ENCODE results near the gene CLDN6. TPM values are rescaled to one million over a fixed set of nuclear protein-coding genes. Genes with fewer than 3 reads are reported as not detected.

Gene CLDN6
- total and polyA plus RNA-seq, 9 donors: 1.8 TPM; not detected in 8

DNA sequence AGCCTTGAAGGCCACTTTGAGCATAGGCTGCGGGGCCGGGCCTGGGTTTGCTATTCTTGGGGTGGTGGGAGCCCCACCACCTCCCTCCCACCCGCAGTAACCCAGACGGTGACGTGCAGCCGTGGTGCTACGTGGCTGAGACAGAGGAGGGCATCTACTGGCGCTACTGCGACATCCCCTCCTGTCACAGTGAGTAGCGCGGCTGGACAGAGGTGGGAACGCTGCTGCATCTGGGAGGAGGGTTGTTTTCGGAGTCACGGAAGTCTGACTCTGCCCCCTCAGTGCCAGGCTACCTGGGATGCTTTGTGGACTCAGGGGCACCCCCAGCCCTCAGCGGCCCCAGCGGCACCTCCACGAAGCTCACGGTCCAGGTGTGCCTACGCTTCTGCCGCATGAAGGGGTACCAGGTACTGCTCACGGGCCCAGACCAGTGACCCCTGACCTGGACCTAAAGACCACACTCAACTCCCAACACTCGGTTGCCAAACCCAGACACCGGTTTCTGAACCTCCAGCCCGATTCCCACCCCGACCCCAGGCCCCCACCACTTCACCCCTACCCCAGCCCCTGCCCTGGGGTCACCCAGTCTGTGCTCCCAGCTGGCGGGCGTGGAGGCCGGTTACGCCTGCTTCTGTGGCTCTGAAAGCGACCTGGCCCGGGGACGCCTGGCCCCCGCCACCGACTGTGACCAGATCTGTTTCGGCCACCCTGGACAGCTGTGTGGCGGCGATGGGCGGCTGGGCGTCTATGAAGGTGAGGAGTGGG is 51.8 kb downstream of the CLDN6 start:
- WGBS, 3 donors: 50 to 52% (median 51%) methylated on average over 37 to 39 of the region's 39 CpGs
- intact Hi-C loops (cut with DNase I): no loop called here
- no peaks in the 10 kb centered on the region for H3K36me3 ChIP-seq
- no peak for TF ChIP-seq CTCF (IDR thresholded peaks at IDR 0.05)
- no peak for TF ChIP-seq EP300 (IDR thresholded peaks at IDR 0.05)
- no peak for TF ChIP-seq POLR2A (IDR thresholded peaks at IDR 0.05)
- peaks cover 13% of the 10 kb centered on the region for H3K4me1 ChIP-seq (ENCODE audit: insufficient read depth)
- H3K9me3 ChIP-seq: no peaks in the 10 kb centered on the region
- no peak overlapping the region for H3K27ac ChIP-seq
- H3K4me3 ChIP-seq: no peak overlapping the region
- peaks cover 16% of the 10 kb centered on the region for H3K27me3 ChIP-seq
- DNase-seq: peak in 1 of 5 donors; percentile 13

Small RNA genes within 50 kb of the gene (small RNA-seq; reads per million reads assigned to genes)
- not detected for gene LINC00514

Other genes starting within 250 kb of the CLDN6 start
- gene ELOB, start 240.9 kb downstream of the CLDN6 start, total RNA-seq: 100 to 1,000 TPM; 136 to 498 (median 172) TPM
- 100 to 1,000 TPM in 1 of 2 donors, 1 to 10 TPM in 1; 8.9 to 385 TPM for gene ELOB, start 240.9 kb downstream of the CLDN6 start, polyA plus RNA-seq
- gene PRSS33, start 230.6 kb downstream of the CLDN6 start, total RNA-seq: 10 to 100 TPM in 1 of 7 donors, 1 to 10 TPM in 1, under 1 TPM in 3, not detected in 2; 0.36 to 26.8 (median 0.82) TPM
- gene PRSS33, start 230.6 kb downstream of the CLDN6 start, polyA plus RNA-seq: not detected
- under 1 TPM in 1 of 7 donors, not detected in 6; 0.20 TPM for gene PRSS41, start 219.7 kb downstream of the CLDN6 start, total RNA-seq
- not detected for gene PRSS41, start 219.7 kb downstream of the CLDN6 start, polyA plus RNA-seq
- gene PRSS21, start 200.9 kb downstream of the CLDN6 start, total RNA-seq: 1 to 10 TPM in 3 of 7 donors, under 1 TPM in 1, not detected in 3; 0.87 to 9.3 (median 2.4) TPM
- under 1 TPM in 1 of 2 donors, not detected in 1; 0.53 TPM for gene PRSS21, start 200.9 kb downstream of the CLDN6 start, polyA plus RNA-seq
- 1 to 10 TPM in 1 of 7 donors, under 1 TPM in 3, not detected in 3; 0.32 to 1.0 (median 0.45) TPM for gene ZG16B, start 187.9 kb downstream of the CLDN6 start, total RNA-seq
- 1 to 10 TPM in 1 of 2 donors, under 1 TPM in 1; 0.28 to 1.8 TPM for gene ZG16B, start 187.9 kb downstream of the CLDN6 start, polyA plus RNA-seq
- 1 to 10 TPM in 4 of 7 donors, under 1 TPM in 1, not detected in 2; 0.60 to 7.2 (median 1.3) TPM for gene PRSS22, start 160.0 kb downstream of the CLDN6 start, total RNA-seq
- gene PRSS22, start 160.0 kb downstream of the CLDN6 start, polyA plus RNA-seq: under 1 TPM in 1 of 2 donors, not detected in 1; 0.10 TPM
- gene FLYWCH2, start 135.0 kb downstream of the CLDN6 start, total RNA-seq: 10 to 100 TPM; 24.7 to 46.0 (median 30.6) TPM
- gene FLYWCH2, start 135.0 kb downstream of the CLDN6 start, polyA plus RNA-seq: 10 to 100 TPM in 1 of 2 donors, 1 to 10 TPM in 1; 3.0 to 50.9 TPM
- 10 to 100 TPM; 31.4 to 66.9 (median 55.3) TPM for gene FLYWCH1, start 106.3 kb downstream of the CLDN6 start, total RNA-seq
- 10 to 100 TPM in 1 of 2 donors, 1 to 10 TPM in 1; 2.2 to 37.2 TPM for gene FLYWCH1, start 106.3 kb downstream of the CLDN6 start, polyA plus RNA-seq
- gene KREMEN2, start 53.9 kb downstream of the CLDN6 start, total RNA-seq: under 1 TPM in 4 of 7 donors, not detected in 3; 0.18 to 0.57 (median 0.23) TPM
- gene KREMEN2, start 53.9 kb downstream of the CLDN6 start, polyA plus RNA-seq: not detected
- gene PAQR4, start 48.8 kb downstream of the CLDN6 start, total RNA-seq: 1 to 10 TPM in 4 of 7 donors, under 1 TPM in 3; 0.30 to 5.7 (median 2.4) TPM
- 1 to 10 TPM; 1.4 to 1.5 TPM for gene PAQR4, start 48.8 kb downstream of the CLDN6 start, polyA plus RNA-seq
- 1 to 10 TPM in 3 of 7 donors, under 1 TPM in 2, not detected in 2; 0.23 to 2.6 (median 1.1) TPM for gene PKMYT1, start 37.7 kb downstream of the CLDN6 start, total RNA-seq
- under 1 TPM in 1 of 2 donors, not detected in 1; 0.52 TPM for gene PKMYT1, start 37.7 kb downstream of the CLDN6 start, polyA plus RNA-seq
- gene CLDN9, start 5.3 kb downstream of the CLDN6 start, total RNA-seq: under 1 TPM in 4 of 7 donors, not detected in 3; 0.11 to 0.24 (median 0.19) TPM
- not detected for gene CLDN9, start 5.3 kb downstream of the CLDN6 start, polyA plus RNA-seq
- 10 to 100 TPM in 2 of 7 donors, 1 to 10 TPM in 5; 3.7 to 52.5 (median 8.6) TPM for gene TNFRSF12A, start 2.2 kb upstream of the CLDN6 start, total RNA-seq
- 1 to 10 TPM; 7.9 to 8.1 TPM for gene TNFRSF12A, start 2.2 kb upstream of the CLDN6 start, polyA plus RNA-seq
- gene HCFC1R1, start 5.8 kb upstream of the CLDN6 start, total RNA-seq: 10 to 100 TPM; 15.9 to 73.1 (median 55.1) TPM
- 10 to 100 TPM; 27.5 to 82.0 TPM for gene HCFC1R1, start 5.8 kb upstream of the CLDN6 start, polyA plus RNA-seq
- gene THOC6, start 5.9 kb upstream of the CLDN6 start, total RNA-seq: 10 to 100 TPM in 6 of 7 donors, 1 to 10 TPM in 1; 6.7 to 21.0 (median 15.6) TPM
- 10 to 100 TPM in 1 of 2 donors, 1 to 10 TPM in 1; 3.5 to 14.3 TPM for gene THOC6, start 5.9 kb upstream of the CLDN6 start, polyA plus RNA-seq
- gene BICDL2, start 18.8 kb upstream of the CLDN6 start, total RNA-seq: 10 to 100 TPM in 1 of 7 donors, 1 to 10 TPM in 2, under 1 TPM in 2, not detected in 2; 0.89 to 21.9 (median 1.7) TPM
- under 1 TPM in 1 of 2 donors, not detected in 1; 0.02 TPM for gene BICDL2, start 18.8 kb upstream of the CLDN6 start, polyA plus RNA-seq
- gene MMP25, start 28.4 kb upstream of the CLDN6 start, total RNA-seq: under 1 TPM in 6 of 7 donors, not detected in 1; 0.15 to 0.72 (median 0.61) TPM
- under 1 TPM; 0.17 to 0.59 TPM for gene MMP25, start 28.4 kb upstream of the CLDN6 start, polyA plus RNA-seq
- 10 to 100 TPM in 4 of 7 donors, 1 to 10 TPM in 3; 3.8 to 24.7 (median 10.6) TPM for gene IL32, start 47.5 kb upstream of the CLDN6 start, total RNA-seq
- gene IL32, start 47.5 kb upstream of the CLDN6 start, polyA plus RNA-seq: 10 to 100 TPM; 23.9 to 54.9 TPM
- under 1 TPM in 2 of 7 donors, not detected in 5; 0.47 to 0.69 TPM for gene ZSCAN10, start 81.1 kb upstream of the CLDN6 start, total RNA-seq
- under 1 TPM in 1 of 2 donors, not detected in 1; 0.06 TPM for gene ZSCAN10, start 81.1 kb upstream of the CLDN6 start, polyA plus RNA-seq
- 10 to 100 TPM; 10.7 to 16.3 (median 15.6) TPM for gene ZNF205, start 94.4 kb upstream of the CLDN6 start, total RNA-seq
- gene ZNF205, start 94.4 kb upstream of the CLDN6 start, polyA plus RNA-seq: 10 to 100 TPM in 1 of 2 donors, 1 to 10 TPM in 1; 3.0 to 22.1 TPM
- 10 to 100 TPM in 5 of 7 donors, 1 to 10 TPM in 2; 4.7 to 18.9 (median 12.2) TPM for gene ZNF213, start 116.8 kb upstream of the CLDN6 start, total RNA-seq
- gene ZNF213, start 116.8 kb upstream of the CLDN6 start, polyA plus RNA-seq: 10 to 100 TPM in 1 of 2 donors, under 1 TPM in 1; 0.95 to 10.7 TPM
- not detected for gene OR1F1, start 170.0 kb upstream of the CLDN6 start, total RNA-seq
- gene OR1F1, start 170.0 kb upstream of the CLDN6 start, polyA plus RNA-seq: not detected
- 1 to 10 TPM; 7.3 to 9.2 (median 7.5) TPM for gene ZNF200, start 217.0 kb upstream of the CLDN6 start, total RNA-seq
- gene ZNF200, start 217.0 kb upstream of the CLDN6 start, polyA plus RNA-seq: 1 to 10 TPM; 4.8 to 8.3 TPM
- gene MEFV, start 238.4 kb upstream of the CLDN6 start, total RNA-seq: under 1 TPM; 0.20 to 0.84 (median 0.46) TPM
- gene MEFV, start 238.4 kb upstream of the CLDN6 start, polyA plus RNA-seq: under 1 TPM; 0.11 to 0.53 TPM

Data from ovary (tissue), 9 donors.